Tibial artery (tissue), 4 donors: ENCODE results near the gene KCNJ5.

Source experiments
- DNase-seq, 2 donors: peaks; one replicate each; pipeline ENCODE4 v3.0.0-alpha.2; 2019
- H3K27ac ChIP-seq, 2 donors: fragments of 200-600 bp; sonication (generic) in 1 of 2; 1 replicate in 1 of 2; 2 replicates in 1 of 2; pipeline ENCODE4 v1.5.1; 2018 to 2019; ENCODE audit warnings: mild to moderate bottlenecking in 1 of 2
- H3K27me3 ChIP-seq, 2 donors: fragments of 200-600 bp; sonication (generic) in 1 of 2; one replicate each; pipeline versions ENCODE4 v1.5.1 to v1.6.0; 2016 to 2019
- H3K36me3 ChIP-seq, 3 donors: fragments of 200-600 bp; sonication (generic) in 2 of 3; one replicate each; pipeline ENCODE4 v1.5.1; 2016 to 2019; ENCODE audit warnings: mild to moderate bottlenecking in 2 of 3
- H3K4me1 ChIP-seq, 4 donors: fragments of 200-600 bp; sonication (generic) in 2 of 4; 1 replicate in 3 of 4; 2 replicates in 1 of 4; pipeline ENCODE4 v1.5.1; 2016 to 2019
- H3K4me3 ChIP-seq, 2 donors: fragments of 200-600 bp; sonication (generic) in 1 of 2; 1 replicate in 1 of 2; 2 replicates in 1 of 2; pipeline ENCODE4 v1.5.1; 2018 to 2019; ENCODE audit warnings: mild to moderate bottlenecking in 2 of 2
- H3K9me3 ChIP-seq, 3 donors: fragments of 200-600 bp; sonication (generic) in 1 of 3; one replicate each; pipeline ENCODE4 v1.5.1; 2016 to 2019
- intact Hi-C: fragments of 100-400 bp; cut with DNase I; formaldehyde crosslinking; loops from one replicate; pipeline ENCODE4 v1.15.0; 2023; ENCODE audit warnings: low total_unique reads
- TF ChIP-seq, protein P1 (sequence below), 2 experiments: fragments of 200-600 bp in 1 of 2; fragments of 450-650 bp in 1 of 2; IDR thresholded peaks; one replicate each; pipeline ENCODE4 v1.5.1; 2017 to 2019; ENCODE audit warnings: antibody characterized with exemption in 2 of 2, mild to moderate bottlenecking in 1 of 2, moderate library complexity in 1 of 2

The KCNJ5 gene

DNA sequence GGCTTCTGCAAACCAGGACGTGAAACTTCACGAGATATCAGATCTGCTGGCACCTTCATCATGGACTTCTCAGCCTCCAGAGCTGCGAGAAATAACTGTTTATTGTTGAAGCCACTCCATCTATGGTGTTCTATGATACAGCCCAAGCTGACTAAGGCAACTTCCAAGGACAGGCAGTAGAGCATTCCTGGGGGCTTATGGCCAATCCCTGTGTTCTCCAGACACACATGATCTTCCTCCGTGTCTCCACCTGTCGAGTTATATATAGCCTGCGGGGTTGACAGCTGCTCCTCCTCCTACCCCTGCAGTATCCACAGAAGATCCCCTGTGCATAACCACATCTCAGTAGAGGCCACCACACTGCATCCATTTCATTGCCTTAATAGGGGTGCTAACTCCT, 40.5 kb downstream of the KCNJ5 start:
- Histone ChIP-seq H3K36me3 (no peaks in the 10 kb centered on the region), H3K4me3 (no peak overlapping the region), H3K27ac (no peak overlapping the region), H3K27me3 (peaks cover 0 to 27% of the 10 kb centered on the region in 2 donors), H3K9me3 (no peaks in the 10 kb centered on the region), H3K4me1 (no peaks in the 10 kb centered on the region)
- DNase-seq: no peak
- TF ChIP-seq, protein P1, sequence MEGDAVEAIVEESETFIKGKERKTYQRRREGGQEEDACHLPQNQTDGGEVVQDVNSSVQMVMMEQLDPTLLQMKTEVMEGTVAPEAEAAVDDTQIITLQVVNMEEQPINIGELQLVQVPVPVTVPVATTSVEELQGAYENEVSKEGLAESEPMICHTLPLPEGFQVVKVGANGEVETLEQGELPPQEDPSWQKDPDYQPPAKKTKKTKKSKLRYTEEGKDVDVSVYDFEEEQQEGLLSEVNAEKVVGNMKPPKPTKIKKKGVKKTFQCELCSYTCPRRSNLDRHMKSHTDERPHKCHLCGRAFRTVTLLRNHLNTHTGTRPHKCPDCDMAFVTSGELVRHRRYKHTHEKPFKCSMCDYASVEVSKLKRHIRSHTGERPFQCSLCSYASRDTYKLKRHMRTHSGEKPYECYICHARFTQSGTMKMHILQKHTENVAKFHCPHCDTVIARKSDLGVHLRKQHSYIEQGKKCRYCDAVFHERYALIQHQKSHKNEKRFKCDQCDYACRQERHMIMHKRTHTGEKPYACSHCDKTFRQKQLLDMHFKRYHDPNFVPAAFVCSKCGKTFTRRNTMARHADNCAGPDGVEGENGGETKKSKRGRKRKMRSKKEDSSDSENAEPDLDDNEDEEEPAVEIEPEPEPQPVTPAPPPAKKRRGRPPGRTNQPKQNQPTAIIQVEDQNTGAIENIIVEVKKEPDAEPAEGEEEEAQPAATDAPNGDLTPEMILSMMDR (IDR thresholded peaks at IDR 0.05): no peak
- intact Hi-C loops: no loop called here

DNA sequence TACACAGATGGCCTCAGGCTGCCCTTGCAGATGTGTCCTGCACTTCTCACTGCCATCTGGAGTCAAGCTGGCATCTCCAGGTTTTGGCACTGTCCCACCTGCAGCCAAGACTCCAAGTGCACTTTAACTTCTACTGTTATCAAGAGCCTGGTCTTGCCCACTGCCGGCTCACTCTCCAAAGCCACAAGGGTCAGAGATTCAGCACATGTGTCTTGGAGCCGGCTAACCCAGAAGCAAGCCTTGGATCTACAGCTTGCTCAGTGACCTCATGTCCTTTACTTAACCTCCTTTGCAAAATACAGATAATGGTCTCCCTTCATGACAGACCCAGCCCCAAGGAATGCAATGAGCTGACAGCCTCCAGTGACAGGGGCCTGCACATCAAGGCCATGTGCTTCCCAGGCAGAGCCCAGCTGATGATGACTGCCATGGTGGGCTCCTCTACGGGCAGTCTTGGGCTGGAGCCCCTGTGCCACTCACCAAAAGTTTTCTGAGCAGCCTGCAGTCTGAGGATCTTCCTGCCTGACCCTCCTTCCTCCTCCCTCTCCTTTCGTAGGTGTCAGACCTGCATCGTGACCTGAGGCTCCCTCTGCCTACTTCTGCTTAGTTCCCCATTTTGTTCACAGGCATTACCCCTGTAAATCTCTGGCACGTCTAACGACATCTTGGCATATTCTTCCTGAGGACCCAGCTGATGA, 42.5 kb downstream of the KCNJ5 start:
- intact Hi-C loops: no loop called here
- Histone ChIP-seq H3K27ac (no peak overlapping the region), H3K36me3 (no peaks in the 10 kb centered on the region), H3K9me3 (no peaks in the 10 kb centered on the region), H3K4me1 (no peaks in the 10 kb centered on the region), H3K4me3 (no peak overlapping the region), H3K27me3 (peaks cover 0 to 22% of the 10 kb centered on the region in 2 donors)
- TF ChIP-seq, protein P1 (IDR thresholded peaks at IDR 0.05): no peak
- DNase-seq: no peak

DNA sequence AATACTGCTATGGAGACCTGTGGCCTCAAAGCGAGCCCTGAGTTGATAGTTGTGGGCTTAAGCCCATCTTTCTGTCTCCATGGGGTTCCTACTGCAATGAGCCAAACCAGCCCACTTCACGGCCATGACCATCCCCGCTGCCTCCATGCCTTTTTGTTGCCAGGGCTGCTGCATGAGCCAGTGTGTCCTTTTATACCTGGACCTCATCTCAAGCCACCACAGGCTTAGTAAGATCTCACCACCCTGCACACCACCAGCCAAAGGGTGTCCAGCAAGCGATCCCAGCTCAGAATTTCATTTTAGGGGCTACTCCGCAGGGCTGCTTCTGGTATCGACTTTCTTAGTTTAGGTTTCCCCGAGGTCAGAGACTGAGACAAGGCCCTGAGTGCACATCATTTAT, 43.2 kb downstream of the KCNJ5 start:
- intact Hi-C loops: no loop called here
- no peaks in the 10 kb centered on the region for H3K36me3 ChIP-seq
- TF ChIP-seq, protein P1 (IDR thresholded peaks at IDR 0.05): no peak

DNA sequence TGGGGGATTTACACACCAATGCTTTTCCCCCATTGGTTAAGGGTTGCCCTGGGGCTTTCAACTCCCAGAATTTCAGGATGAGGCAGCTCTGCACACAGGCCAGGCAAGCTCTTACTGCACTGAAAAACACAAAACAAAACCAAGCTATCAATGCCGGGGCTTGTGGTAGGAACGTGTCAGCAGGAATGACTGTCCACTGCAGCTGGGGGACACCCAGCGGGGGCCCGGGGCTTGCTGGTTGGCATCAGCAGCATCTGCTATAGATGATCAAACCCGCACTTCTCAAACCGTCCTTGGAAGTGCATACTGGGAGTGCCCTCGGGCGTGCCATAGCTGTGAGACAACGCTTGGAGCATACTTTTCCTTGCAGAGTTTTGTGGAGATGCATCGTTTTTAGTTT, 43.8 kb downstream of the KCNJ5 start:
- Histone ChIP-seq H3K27me3 (peaks cover 0 to 22% of the 10 kb centered on the region in 2 donors), H3K4me3 (no peak overlapping the region), H3K4me1 (peaks cover 0 to 1% (median 0%) of the 10 kb centered on the region in 4 donors), H3K9me3 (no peaks in the 10 kb centered on the region), H3K27ac (no peak overlapping the region), H3K36me3 (no peaks in the 10 kb centered on the region)
- TF ChIP-seq, protein P1 (IDR thresholded peaks at IDR 0.05): no peak
- intact Hi-C loops: no loop called here
- no peak for DNase-seq

More for the DNA sequence above, 43.2 kb downstream of the KCNJ5 start:
- Histone ChIP-seq H3K27me3 (peaks cover 0 to 22% of the 10 kb centered on the region in 2 donors), H3K4me3 (no peak overlapping the region), H3K4me1 (no peaks in the 10 kb centered on the region), H3K9me3 (no peaks in the 10 kb centered on the region), H3K27ac (no peak overlapping the region)
- no peak for DNase-seq

DNA sequence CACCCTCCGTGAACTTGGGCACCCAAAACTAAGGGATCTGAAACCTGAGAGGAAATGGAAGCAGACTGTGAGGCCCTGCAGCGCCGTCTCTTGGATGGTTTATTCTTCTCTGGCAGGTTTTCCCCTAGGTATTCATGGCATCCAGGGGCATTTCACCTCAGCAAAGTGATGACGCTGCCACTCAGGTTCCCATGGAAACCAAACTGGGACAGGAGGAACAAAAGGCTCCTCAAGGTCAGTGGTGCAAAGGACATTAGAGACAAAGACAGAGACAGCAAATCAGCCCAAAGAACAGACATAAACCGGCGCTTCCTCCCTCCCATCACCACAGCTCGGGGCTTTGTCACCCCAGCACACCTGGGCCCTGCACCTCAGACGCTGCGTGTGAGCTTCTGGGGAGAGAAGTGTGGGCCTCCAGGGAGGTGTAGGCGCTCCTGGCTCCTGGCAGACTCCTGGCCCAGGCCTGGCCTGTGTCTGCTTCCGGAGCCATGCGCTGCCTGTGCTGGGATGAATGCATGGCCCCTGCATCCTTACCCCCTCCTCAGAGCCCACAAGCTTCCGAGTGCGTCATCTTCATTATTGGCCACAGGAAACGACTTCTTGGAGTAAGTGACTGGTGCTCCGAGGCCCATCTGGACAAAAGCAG, 45.6 kb downstream of the KCNJ5 start:
- Histone ChIP-seq H3K27ac (no peak overlapping the region), H3K27me3 (peaks cover 0 to 29% of the 10 kb centered on the region in 2 donors), H3K4me3 (no peak overlapping the region), H3K36me3 (no peaks in the 10 kb centered on the region), H3K9me3 (no peaks in the 10 kb centered on the region), H3K4me1 (peaks cover 0 to 3% (median 0%) of the 10 kb centered on the region in 4 donors)
- no peak for DNase-seq
- intact Hi-C loops: no loop called here
- TF ChIP-seq, protein P1 (IDR thresholded peaks at IDR 0.05): no peak
